HCT116 (cell line): ENCODE data around the gene TTC9. TPM values are rescaled to one million over a fixed set of nuclear protein-coding genes. Genes with fewer than 3 reads are reported as not detected.

Source experiments
- ATAC-seq: fragments of 200-7000 bp; cut with Tn5 transposase; 2 replicates; pipeline ENCODE4 v1.9.1; 2020; ENCODE audit warnings: mild to moderate bottlenecking, moderate library complexity
- BruUV-seq: library from RNA; stranded (reverse); fragments of 400-500 nt; replicated peaks from 2 replicates; lab custom pipeline; 2021; lab: Mats Ljungman, UMichigan
- CTCF ChIA-PET: fragments of 300-600 bp; sonication (Branson Sonifier 250); formaldehyde crosslinking; loops from one replicate; lab custom pipeline; 2021; ENCODE audit warnings: antibody characterized with exemption; lab: Charles Lee
- POLR2A ChIA-PET: fragments of 300-600, 350-600 bp; sonication (Branson Sonifier 250); formaldehyde crosslinking; loops from one replicate; lab custom pipeline; 2021; ENCODE audit warnings: antibody characterized with exemption; lab: Charles Lee
- RAD21 ChIA-PET, 2 experiments: fragments of 300-600 bp; sonication (Branson Sonifier 250); formaldehyde crosslinking; loops; one replicate each; lab custom pipeline; 2023; ENCODE audit warnings: low total read pairs in 2 of 2; ENCODE audit not compliant: uncharacterized antibody in 2 of 2, unreplicated experiment in 2 of 2, low non-redundant PET in 1 of 2; lab: Charles Lee
- DNase-seq: peaks from one replicate; pipeline ENCODE4 v3.0.0-alpha.2; 2010; ENCODE audit warnings: low read depth, low spot score
- H2AFZ ChIP-seq: fragments of 200-600 bp; shearing (Covaris generic), sonication (generic); 2 replicates; pipeline ENCODE4 v1.6.1; 2017; ENCODE audit warnings: low read depth, mixed run types, mixed read lengths, antibody characterized with exemption, low read length; ENCODE audit not compliant: poor library complexity, severe bottlenecking
- H3K27ac ChIP-seq: 2 replicates; pipeline ENCODE4 v1.5.1; 2012; ENCODE audit warnings: low read depth, low read length
- H3K27me3 ChIP-seq: fragments of 200-600 bp; sonication (generic); 2 replicates; pipeline ENCODE4 v1.6.1; 2016; ENCODE audit warnings: mixed run types, low read length, mixed read lengths; ENCODE audit not compliant: insufficient read depth
- H3K36me3 ChIP-seq, 2 experiments: fragments of 200-500 bp in 1 of 2; fragments of 200-600 bp in 1 of 2; sonication (Bioruptor generic) in 1 of 2; sonication (generic) in 1 of 2; 2 replicates each; pipeline versions ENCODE4 v1.5.1 to v1.6.1; 2014 to 2016; ENCODE audit warnings: low read length in 2 of 2, inconsistent platforms in 1 of 2, mixed read lengths in 1 of 2, mixed run types in 1 of 2; ENCODE audit not compliant: insufficient read depth in 2 of 2, control insufficient read depth in 1 of 2
- H3K4me1 ChIP-seq, 2 experiments: fragments of 200-600 bp in 1 of 2; sonication (generic) in 1 of 2; 2 replicates each; pipeline versions ENCODE4 v1.5.1 to v1.6.1; 2012 to 2017; ENCODE audit warnings: low read length in 2 of 2, inconsistent platforms in 1 of 2, mild to moderate bottlenecking in 1 of 2, mixed read lengths in 1 of 2, mixed run types in 1 of 2, moderate library complexity in 1 of 2; ENCODE audit not compliant: insufficient read depth in 2 of 2, control insufficient read depth in 1 of 2
- H3K4me2 ChIP-seq: fragments of 200-600 bp; sonication (generic); 2 replicates; pipeline ENCODE4 v1.6.1; 2017; ENCODE audit warnings: mixed run types, low read length, mixed read lengths
- H3K4me3 ChIP-seq, 2 experiments: fragments of 200-600 bp in 1 of 2; sonication (generic) in 1 of 2; replicated peaks in 1 of 2; 2 replicates each; pipeline ENCODE4 v1.5.1; 2011 to 2016; ENCODE audit warnings: low read length in 2 of 2, control low read depth in 1 of 2, low read depth in 1 of 2, mild to moderate bottlenecking in 1 of 2, mixed read lengths in 1 of 2, mixed run types in 1 of 2
- H3K79me2 ChIP-seq: fragments of 200-600 bp; sonication (generic); 2 replicates; pipeline ENCODE4 v1.6.1; 2017; ENCODE audit warnings: mild to moderate bottlenecking, mixed run types, low read length, moderate library complexity, mixed read lengths; ENCODE audit not compliant: insufficient read depth
- H3K9ac ChIP-seq: fragments of 200-600 bp; sonication (generic); 2 replicates; pipeline ENCODE4 v1.6.1; 2016; ENCODE audit warnings: low read length, mixed read lengths
- H3K9me2 ChIP-seq: fragments of 200-600 bp; sonication (generic), shearing (Covaris generic); 2 replicates; pipeline ENCODE4 v1.6.1; 2017; ENCODE audit warnings: mixed run types, mild to moderate bottlenecking, moderate library complexity; ENCODE audit not compliant: insufficient read depth
- H3K9me3 ChIP-seq, 2 experiments: fragments of 200-500 bp in 1 of 2; fragments of 200-600 bp in 1 of 2; sonication (Bioruptor generic) in 1 of 2; sonication (generic) in 1 of 2; 2 replicates each; pipeline ENCODE4 v1.6.1; 2014 to 2017; ENCODE audit warnings: low read length in 2 of 2, mixed read lengths in 2 of 2, inconsistent platforms in 1 of 2, low read depth in 1 of 2, mild to moderate bottlenecking in 1 of 2, mixed run types in 1 of 2, moderate library complexity in 1 of 2; ENCODE audit not compliant: control insufficient read depth in 1 of 2, insufficient read depth in 1 of 2
- H4K20me1 ChIP-seq: fragments of 200-600 bp; sonication (generic), shearing (Covaris generic); 2 replicates; pipeline ENCODE4 v1.6.1; 2017; ENCODE audit warnings: mixed run types, mild to moderate bottlenecking, moderate library complexity; ENCODE audit not compliant: insufficient read depth
- ATF3 ChIP-seq: IDR thresholded peaks from 2 replicates; pipeline ENCODE4 v1.6.1; 2012
- CBX3 ChIP-seq: IDR thresholded peaks from 2 replicates; pipeline ENCODE4 v1.6.1; 2012; ENCODE audit warnings: low read depth
- CEBPB ChIP-seq: IDR thresholded peaks from 2 replicates; pipeline ENCODE4 v1.6.1; 2012; ENCODE audit warnings: low read depth
- CTCF ChIP-seq, 3 experiments: fragments of 200-600 bp in 1 of 3; sonication (generic) in 1 of 3; IDR thresholded peaks in 2 of 3; conservative IDR thresholded peaks in 1 of 3; 2 replicates each; pipeline ENCODE4 v1.5.1; 2012 to 2017; ENCODE audit warnings: low read depth in 2 of 3, low read length in 2 of 3, antibody characterized with exemption in 1 of 3, borderline replicate concordance in 1 of 3, control low read depth in 1 of 3, mild to moderate bottlenecking in 1 of 3, mixed read lengths in 1 of 3, mixed run types in 1 of 3, moderate library complexity in 1 of 3; ENCODE audit not compliant: insufficient read depth in 1 of 3
- EGR1 ChIP-seq: IDR thresholded peaks from 2 replicates; pipeline ENCODE4 v1.6.1; 2012; ENCODE audit warnings: low read depth
- ELF1 ChIP-seq: IDR thresholded peaks from 2 replicates; pipeline ENCODE4 v1.6.1; 2012; ENCODE audit warnings: low read depth, borderline replicate concordance
- EZH2 ChIP-seq: fragments of 200-600 bp; sonication (generic); IDR thresholded peaks from 2 replicates; pipeline ENCODE4 v1.6.1; 2017; ENCODE audit warnings: antibody characterized with exemption, mixed run types
- EZH2phosphoT487 ChIP-seq: fragments of 200-600 bp; IDR thresholded peaks from 2 replicates; pipeline ENCODE4 v1.6.1; 2018; ENCODE audit warnings: antibody characterized with exemption, borderline replicate concordance
- FOSL1 ChIP-seq: IDR thresholded peaks from 2 replicates; pipeline ENCODE4 v1.6.1; 2012; ENCODE audit warnings: low read depth
- JUND ChIP-seq: IDR thresholded peaks from 2 replicates; pipeline ENCODE4 v1.6.1; 2012
- POLR2AphosphoS5 ChIP-seq: IDR thresholded peaks from 2 replicates; pipeline ENCODE4 v1.6.1; 2011; ENCODE audit warnings: mild to moderate bottlenecking, low read depth, low read length, moderate library complexity
- RAD21 ChIP-seq: IDR thresholded peaks from 2 replicates; pipeline ENCODE4 v1.6.1; 2012; ENCODE audit warnings: low read depth, mild to moderate bottlenecking
- SP1 ChIP-seq: IDR thresholded peaks from 2 replicates; pipeline ENCODE4 v1.6.1; 2012; ENCODE audit warnings: low read depth
- SRF ChIP-seq: IDR thresholded peaks from 2 replicates; pipeline ENCODE4 v1.6.1; 2012; ENCODE audit warnings: low read depth
- TCF7L2 ChIP-seq: IDR thresholded peaks from 2 replicates; pipeline ENCODE4 v1.7.0; 2011; ENCODE audit warnings: borderline replicate concordance, inconsistent platforms; ENCODE audit not compliant: insufficient read depth, insufficient read length; ENCODE audit errors: extremely low read depth
- YY1 ChIP-seq: IDR thresholded peaks from 2 replicates; pipeline ENCODE4 v1.6.1; 2011; ENCODE audit warnings: low read length, low read depth, moderate library complexity, mild to moderate bottlenecking; ENCODE audit not compliant: insufficient replicate concordance; ENCODE audit errors: extremely low read depth
- ZNF274 ChIP-seq: fragments of 200-500 bp; sonication (Bioruptor generic); IDR thresholded peaks from 2 replicates; pipeline ENCODE4 v1.6.1; 2014; ENCODE audit warnings: mild to moderate bottlenecking, low read depth, low read length, inconsistent platforms
- intact Hi-C: fragments of 100-400 bp; cut with micrococcal nuclease; formaldehyde crosslinking; loops from 2 replicates; pipeline ENCODE4 v1.10.0; 2022
- total RNA-seq: library from RNA; stranded (reverse); gene quantifications from one replicate; pipeline ENCODE4 v1.2.1, GENCODE V29; 2021; ENCODE audit not compliant: unreplicated experiment
- TF ChIP-seq, protein P1 (sequence below): IDR thresholded peaks from 2 replicates; pipeline ENCODE4 v1.6.1; 2012
- TF ChIP-seq, protein P2 (sequence below): IDR thresholded peaks from 2 replicates; pipeline ENCODE4 v1.6.1; 2012; ENCODE audit warnings: low read depth
- TF ChIP-seq, protein P3 (sequence below): IDR thresholded peaks from 2 replicates; pipeline ENCODE4 v1.6.1; 2011; ENCODE audit warnings: mild to moderate bottlenecking, low read length, moderate library complexity; ENCODE audit not compliant: insufficient replicate concordance; ENCODE audit errors: extremely low read depth

TTC9 gene
- total RNA-seq, 1 experiment from 2014 or later, result 2.4 TPM

DNA sequence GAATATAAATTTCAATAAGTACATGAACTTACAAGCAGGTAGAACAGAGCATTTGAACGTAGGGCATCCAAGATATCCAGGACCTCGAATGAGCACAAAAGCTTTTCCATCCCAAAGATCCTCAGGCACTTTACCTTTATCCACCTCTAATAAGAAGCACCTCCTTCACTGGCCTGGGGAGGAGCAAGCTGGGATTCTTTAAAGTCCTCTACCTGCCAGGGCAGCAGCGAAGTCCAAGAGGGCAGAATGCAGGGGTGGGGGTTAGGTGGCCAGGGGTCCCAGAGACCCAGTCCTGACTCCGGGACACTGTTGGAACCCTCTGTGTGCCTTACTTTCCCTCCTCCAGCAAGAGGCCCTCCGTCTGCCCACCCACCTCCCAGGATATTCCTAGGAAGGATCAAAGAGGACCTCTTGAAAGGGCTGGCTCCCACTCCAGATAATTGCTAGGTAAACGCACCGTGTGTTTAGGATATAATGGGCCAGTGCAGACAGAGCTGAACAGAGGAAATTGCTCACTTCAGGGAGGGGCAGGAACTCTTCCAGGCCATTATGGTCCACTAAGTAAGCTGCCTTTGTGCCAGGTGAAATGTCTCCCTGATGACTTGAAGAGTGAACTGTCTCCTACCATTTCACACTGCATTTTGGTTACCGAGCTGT lies 68.1 kb downstream of the TTC9 start:
- H4K20me1 ChIP-seq, result no peaks in the 10 kb centered on the region
- H3K4me2 ChIP-seq, result no peak overlapping the region
- H3K9me3 ChIP-seq, result no peaks in the 10 kb centered on the region
- H3K27me3 ChIP-seq, result no peaks in the 10 kb centered on the region
- no peaks in the 10 kb centered on the region for H3K79me2 ChIP-seq
- intact Hi-C loops, result loop anchor here (10.0 kb wide), 1 partner anchor 245 kb away; no protein-coding TSS in a partner anchor
- CTCF ChIA-PET, result no interaction called here
- POLR2A ChIA-PET, result no interaction called here
- no peak for ATAC-seq
- no peak overlapping the region for H3K27ac ChIP-seq
- no peak overlapping the region for H3K4me3 ChIP-seq
- RAD21 ChIA-PET, result no interaction called here
- no peak overlapping the region for H2AFZ ChIP-seq
- no peaks in the 10 kb centered on the region for H3K36me3 ChIP-seq
- H3K9ac ChIP-seq, result no peak overlapping the region
- TF ChIP-seq TCF7L2 (no peak), FOSL1 (no peak), ZNF274 (no peak), POLR2AphosphoS5 (no peak), EGR1 (no peak), EZH2phosphoT487 (no peak), RAD21 (no peak), ATF3 (no peak), YY1 (no peak), CBX3 (no peak), CEBPB (no peak), EZH2 (no peak), SP1 (no peak), ELF1 (no peak), CTCF (IDR thresholded peaks at IDR 0.05 in 2 of 3, conservative IDR thresholded peaks at IDR 0.05 in 1 of 3; ENCODE audit: borderline replicate concordance in 1 of 3, insufficient read depth in 1 of 3, low read depth in 2 of 3, low read length in 2 of 3) (no peak), JUND (no peak), SRF (no peak)
- TF ChIP-seq, protein P1, sequence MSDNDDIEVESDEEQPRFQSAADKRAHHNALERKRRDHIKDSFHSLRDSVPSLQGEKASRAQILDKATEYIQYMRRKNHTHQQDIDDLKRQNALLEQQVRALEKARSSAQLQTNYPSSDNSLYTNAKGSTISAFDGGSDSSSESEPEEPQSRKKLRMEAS, result no peak
- TF ChIP-seq, protein P2, sequence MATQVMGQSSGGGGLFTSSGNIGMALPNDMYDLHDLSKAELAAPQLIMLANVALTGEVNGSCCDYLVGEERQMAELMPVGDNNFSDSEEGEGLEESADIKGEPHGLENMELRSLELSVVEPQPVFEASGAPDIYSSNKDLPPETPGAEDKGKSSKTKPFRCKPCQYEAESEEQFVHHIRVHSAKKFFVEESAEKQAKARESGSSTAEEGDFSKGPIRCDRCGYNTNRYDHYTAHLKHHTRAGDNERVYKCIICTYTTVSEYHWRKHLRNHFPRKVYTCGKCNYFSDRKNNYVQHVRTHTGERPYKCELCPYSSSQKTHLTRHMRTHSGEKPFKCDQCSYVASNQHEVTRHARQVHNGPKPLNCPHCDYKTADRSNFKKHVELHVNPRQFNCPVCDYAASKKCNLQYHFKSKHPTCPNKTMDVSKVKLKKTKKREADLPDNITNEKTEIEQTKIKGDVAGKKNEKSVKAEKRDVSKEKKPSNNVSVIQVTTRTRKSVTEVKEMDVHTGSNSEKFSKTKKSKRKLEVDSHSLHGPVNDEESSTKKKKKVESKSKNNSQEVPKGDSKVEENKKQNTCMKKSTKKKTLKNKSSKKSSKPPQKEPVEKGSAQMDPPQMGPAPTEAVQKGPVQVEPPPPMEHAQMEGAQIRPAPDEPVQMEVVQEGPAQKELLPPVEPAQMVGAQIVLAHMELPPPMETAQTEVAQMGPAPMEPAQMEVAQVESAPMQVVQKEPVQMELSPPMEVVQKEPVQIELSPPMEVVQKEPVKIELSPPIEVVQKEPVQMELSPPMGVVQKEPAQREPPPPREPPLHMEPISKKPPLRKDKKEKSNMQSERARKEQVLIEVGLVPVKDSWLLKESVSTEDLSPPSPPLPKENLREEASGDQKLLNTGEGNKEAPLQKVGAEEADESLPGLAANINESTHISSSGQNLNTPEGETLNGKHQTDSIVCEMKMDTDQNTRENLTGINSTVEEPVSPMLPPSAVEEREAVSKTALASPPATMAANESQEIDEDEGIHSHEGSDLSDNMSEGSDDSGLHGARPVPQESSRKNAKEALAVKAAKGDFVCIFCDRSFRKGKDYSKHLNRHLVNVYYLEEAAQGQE, result no peak
- TF ChIP-seq, protein P3, sequence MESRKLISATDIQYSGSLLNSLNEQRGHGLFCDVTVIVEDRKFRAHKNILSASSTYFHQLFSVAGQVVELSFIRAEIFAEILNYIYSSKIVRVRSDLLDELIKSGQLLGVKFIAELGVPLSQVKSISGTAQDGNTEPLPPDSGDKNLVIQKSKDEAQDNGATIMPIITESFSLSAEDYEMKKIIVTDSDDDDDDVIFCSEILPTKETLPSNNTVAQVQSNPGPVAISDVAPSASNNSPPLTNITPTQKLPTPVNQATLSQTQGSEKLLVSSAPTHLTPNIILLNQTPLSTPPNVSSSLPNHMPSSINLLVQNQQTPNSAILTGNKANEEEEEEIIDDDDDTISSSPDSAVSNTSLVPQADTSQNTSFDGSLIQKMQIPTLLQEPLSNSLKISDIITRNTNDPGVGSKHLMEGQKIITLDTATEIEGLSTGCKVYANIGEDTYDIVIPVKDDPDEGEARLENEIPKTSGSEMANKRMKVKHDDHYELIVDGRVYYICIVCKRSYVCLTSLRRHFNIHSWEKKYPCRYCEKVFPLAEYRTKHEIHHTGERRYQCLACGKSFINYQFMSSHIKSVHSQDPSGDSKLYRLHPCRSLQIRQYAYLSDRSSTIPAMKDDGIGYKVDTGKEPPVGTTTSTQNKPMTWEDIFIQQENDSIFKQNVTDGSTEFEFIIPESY, result no peak
- peaks cover 10 to 27% of the 10 kb centered on the region in 2 experiments; a peak in 3 of 4 replicates for H3K4me1 ChIP-seq
- no peaks in the 10 kb centered on the region for H3K9me2 ChIP-seq
- BruUV-seq, result no TSS peak
- no peak for DNase-seq
